IPS-15b (cell line): Measurements from ENCODE around the gene CENATAC.
A peak's percentile ranks its signal among the peaks of the same experiment; 100 is the strongest.
"Not testable (repeated sequence)": the region's sequence is repeated elsewhere in the genome, so short reads cannot be mapped to it uniquely, and the experiment has no call there.

Source experiments
- H3K27me3 ChIP-seq: one replicate; pipeline ENCODE4 v1.6.1; 2013; ENCODE audit warnings: low read length; ENCODE audit not compliant: control insufficient read depth, insufficient read depth
- H3K36me3 ChIP-seq: one replicate; pipeline ENCODE4 v1.6.1; 2013; ENCODE audit warnings: low read length; ENCODE audit not compliant: control insufficient read depth, insufficient read depth
- H3K4me1 ChIP-seq: one replicate; pipeline ENCODE4 v1.6.1; 2013; ENCODE audit warnings: mild to moderate bottlenecking, low read length; ENCODE audit not compliant: control insufficient read depth, insufficient read depth
- H3K4me3 ChIP-seq: one replicate; pipeline ENCODE4 v1.5.1; 2013; ENCODE audit warnings: low read depth, low read length
- H3K9ac ChIP-seq: one replicate; pipeline ENCODE4 v1.6.1; 2013; ENCODE audit warnings: low read depth, mild to moderate bottlenecking, low read length
- H3K9me3 ChIP-seq: one replicate; pipeline ENCODE4 v1.6.1; 2013; ENCODE audit warnings: mild to moderate bottlenecking, low read length; ENCODE audit not compliant: control insufficient read depth, insufficient read depth

The CENATAC gene

GRCh38 chr11:118997627-118998387, at the start of gene CENATAC:
TSS of gene CENATAC (plus strand) at chr11:118998138. CDS start at chr11:118998198, 60 bp downstream.
- Histone ChIP-seq H3K36me3 (peaks cover 12% of the 10 kb centered on the region), H3K9me3 (no peaks in the 10 kb centered on the region), H3K4me1 (peaks cover 3% of the 10 kb centered on the region), H3K4me3 (peak within 1 kb of the TSS; percentile 100), H3K27me3 (no peaks in the 10 kb centered on the region), H3K9ac (peak within 1 kb of the TSS; percentile 76)

- Histone ChIP-seq H3K9me3 (no peaks in the 10 kb centered on the region), H3K9ac (no peak overlapping the region), H3K4me1 (no peaks in the 10 kb centered on the region), H3K27me3 (no peaks in the 10 kb centered on the region), H3K36me3 (no peaks in the 10 kb centered on the region), H3K4me3 (no peak overlapping the region)
Measured at GRCh38 chr11:118953265-118953664, 44.7 kb upstream of the CENATAC start.

- not testable (repeated sequence) for H3K36me3 ChIP-seq, H3K27me3 ChIP-seq, H3K9ac ChIP-seq, H3K9me3 ChIP-seq, H3K4me3 ChIP-seq, H3K4me1 ChIP-seq
Measured at GRCh38 chr11:118953976-118954375, 44.0 kb upstream of the CENATAC start.

- no peak within 1 kb of the TSS for H3K9ac ChIP-seq
- no peaks in the 10 kb centered on the region for H3K27me3 ChIP-seq
- no peaks in the 10 kb centered on the region for H3K4me1 ChIP-seq
- H3K9me3 ChIP-seq, result no peaks in the 10 kb centered on the region
- no peaks in the 10 kb centered on the region for H3K36me3 ChIP-seq
- H3K4me3 ChIP-seq, result no peak within 1 kb of the TSS
Measured at GRCh38 chr11:118956094-118956846, 41.7 kb upstream of the CENATAC start, which contains the start of gene UPK2. TSS of gene UPK2 (plus strand) at chr11:118956298. CDS start at chr11:118956351, 53 bp downstream.

GRCh38 chr11:118956847-118957469, 41.0 kb upstream of the CENATAC start:
- H3K9ac ChIP-seq, result no peak overlapping the region

GRCh38 chr11:118957549-118957948, 40.4 kb upstream of the CENATAC start:
- Histone ChIP-seq H3K36me3 (no peaks in the 10 kb centered on the region), H3K9ac (no peak overlapping the region), H3K9me3 (no peaks in the 10 kb centered on the region), H3K4me3 (no peak overlapping the region), H3K27me3 (no peaks in the 10 kb centered on the region), H3K4me1 (no peaks in the 10 kb centered on the region)

More at GRCh38 chr11:118956847-118957469, 41.0 kb upstream of the CENATAC start:
- H3K4me3 ChIP-seq, result no peak overlapping the region
- H3K9me3 ChIP-seq, result no peaks in the 10 kb centered on the region
- H3K4me1 ChIP-seq, result no peaks in the 10 kb centered on the region
- H3K36me3 ChIP-seq, result no peaks in the 10 kb centered on the region
- H3K27me3 ChIP-seq, result no peaks in the 10 kb centered on the region

GRCh38 chr11:118957968-118958367, 40.0 kb upstream of the CENATAC start:
- Histone ChIP-seq H3K4me3 (no peak overlapping the region), H3K9ac (no peak overlapping the region), H3K36me3 (no peaks in the 10 kb centered on the region), H3K27me3 (no peaks in the 10 kb centered on the region), H3K9me3 (no peaks in the 10 kb centered on the region), H3K4me1 (no peaks in the 10 kb centered on the region)

- Histone ChIP-seq H3K36me3 (no peaks in the 10 kb centered on the region), H3K9ac (no peak overlapping the region), H3K27me3 (no peaks in the 10 kb centered on the region), H3K4me3 (no peak overlapping the region), H3K4me1 (no peaks in the 10 kb centered on the region), H3K9me3 (no peaks in the 10 kb centered on the region)
Measured at GRCh38 chr11:118958577-118958976, 39.4 kb upstream of the CENATAC start.

GRCh38 chr11:118961189-118961588, 36.7 kb upstream of the CENATAC start:
- no peaks in the 10 kb centered on the region for H3K9me3 ChIP-seq
- H3K9ac ChIP-seq, result no peak overlapping the region
- H3K36me3 ChIP-seq, result no peaks in the 10 kb centered on the region
- H3K4me3 ChIP-seq, result no peak overlapping the region
- H3K27me3 ChIP-seq, result no peaks in the 10 kb centered on the region
- H3K4me1 ChIP-seq, result no peaks in the 10 kb centered on the region

- Histone ChIP-seq H3K4me3 (no peak overlapping the region), H3K36me3 (no peaks in the 10 kb centered on the region), H3K9me3 (no peaks in the 10 kb centered on the region), H3K9ac (peak overlapping the region; percentile 54), H3K4me1 (no peaks in the 10 kb centered on the region), H3K27me3 (no peaks in the 10 kb centered on the region)
Measured at GRCh38 chr11:118961591-118961990, 36.3 kb upstream of the CENATAC start.

- H3K4me3 ChIP-seq, H3K9me3 ChIP-seq, H3K4me1 ChIP-seq, H3K27me3 ChIP-seq, H3K9ac ChIP-seq, H3K36me3 ChIP-seq: not testable (repeated sequence)
Measured at GRCh38 chr11:118969508-118969907, 28.4 kb upstream of the CENATAC start.
